HG03575 (cell line): ENCODE data around the gene CDCA3.

Experiments
- ATAC-seq: cut with Tn5 transposase; IDR thresholded peaks from one replicate; pipeline ENCODE4 v1.9.1; 2021; ENCODE audit not compliant: unreplicated experiment, insufficient number of reproducible peaks, low FRiP score; ENCODE audit errors: extremely low read depth

Gene CDCA3

GRCh38 chr12:6837370-6838060 is 13.6 kb downstream of the CDCA3 start:
- ATAC-seq: no peak

- no peak for ATAC-seq
Observed at GRCh38 chr12:6836851-6837250, 14.2 kb downstream of the CDCA3 start.

DNA sequence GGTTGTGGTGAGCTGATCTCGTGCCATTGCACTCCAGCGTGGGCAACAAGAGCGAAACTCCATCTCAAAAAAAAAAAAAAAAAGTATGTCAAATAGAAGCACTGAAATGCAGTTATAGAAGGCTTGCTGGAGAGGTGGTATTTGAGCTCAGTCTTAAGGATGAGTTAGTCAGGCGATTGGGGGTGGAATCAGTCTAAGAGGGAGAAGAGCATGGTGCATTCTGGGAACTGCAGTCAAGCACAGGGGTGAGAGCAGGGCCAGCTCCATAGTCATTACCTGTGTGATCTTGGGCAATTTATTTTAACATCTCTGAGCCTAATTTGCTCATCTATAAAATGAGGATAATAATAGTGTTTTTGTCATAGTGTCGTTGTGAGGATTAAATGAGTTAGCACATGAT is 16.2 kb downstream of the CDCA3 start:
- no peak for ATAC-seq

GRCh38 chr12:6834254-6834653 is 16.8 kb downstream of the CDCA3 start:
- ATAC-seq: no peak

GRCh38 chr12:6833189-6833890 is 17.7 kb downstream of the CDCA3 start:
- no peak for ATAC-seq

GRCh38 chr12:6832125-6832524 is 19.0 kb downstream of the CDCA3 start:
- ATAC-seq: no peak

GRCh38 chr12:6831450-6831995 is 19.6 kb downstream of the CDCA3 start:
- no peak for ATAC-seq

- no peak for ATAC-seq
Observed at GRCh38 chr12:6830999-6831398, 20.1 kb downstream of the CDCA3 start.

DNA sequence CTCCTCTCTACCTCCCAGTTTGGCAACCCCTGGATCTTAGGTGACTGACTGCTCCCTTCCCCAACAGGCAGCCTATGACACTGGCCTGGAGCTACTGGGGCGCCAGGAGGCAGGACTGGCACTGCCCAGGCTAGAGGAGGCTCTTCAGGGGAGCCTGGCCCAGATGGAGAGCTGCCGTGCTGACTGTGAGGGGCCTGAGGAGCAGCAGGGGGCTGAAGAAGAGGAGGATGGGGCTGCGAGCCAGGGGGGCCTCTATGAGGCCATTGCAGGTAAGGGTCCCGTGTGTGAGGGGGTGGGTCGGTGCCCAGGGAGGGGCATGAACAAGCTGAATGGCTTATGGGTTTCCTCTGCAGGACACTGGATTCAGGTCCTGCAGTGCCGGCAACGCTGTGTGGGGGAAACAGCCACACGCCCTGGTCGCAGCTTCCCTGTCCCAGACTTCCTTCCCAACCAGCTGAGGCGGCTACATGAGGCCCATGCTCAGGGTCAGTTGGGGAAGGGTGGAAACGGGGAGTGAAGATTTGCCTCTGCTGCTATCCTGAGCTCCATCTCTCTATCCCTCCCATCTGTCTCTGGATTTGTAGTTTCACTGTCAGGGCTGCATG is 20.7 kb downstream of the CDCA3 start:
- ATAC-seq: no peak

DNA sequence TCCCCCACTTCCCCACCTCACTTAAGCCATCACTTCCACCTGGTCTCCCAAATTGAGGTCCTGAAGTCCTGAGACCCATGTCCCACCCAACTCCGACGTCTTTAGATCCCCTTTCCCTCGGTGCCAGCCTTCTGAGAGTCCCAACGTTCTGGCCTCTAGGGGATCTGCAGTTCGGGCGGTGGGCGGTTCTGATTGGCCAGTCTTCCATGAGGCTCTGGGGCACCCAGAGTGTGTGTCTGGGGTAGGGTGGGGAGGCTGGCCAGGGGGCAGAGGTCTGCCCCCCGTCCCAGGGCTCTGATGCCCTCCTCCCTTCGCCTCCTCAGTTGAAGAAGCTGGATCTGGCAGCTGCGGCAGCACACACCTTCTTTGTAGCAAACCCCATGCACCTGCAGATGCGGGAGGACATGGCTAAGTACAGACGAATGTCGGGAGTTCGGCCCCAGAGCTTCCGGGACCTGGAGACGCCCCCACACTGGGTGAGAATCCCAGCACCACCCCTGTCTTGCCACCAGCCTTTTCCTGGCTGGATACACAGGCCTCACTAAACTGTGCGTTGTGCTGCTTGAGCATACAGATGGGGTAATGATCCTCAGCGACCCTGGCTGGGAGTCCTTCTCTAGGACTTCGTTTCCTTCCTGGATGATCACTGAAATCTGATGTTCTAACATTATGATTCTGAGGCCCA is 21.4 kb downstream of the CDCA3 start:
- ATAC-seq: no peak

GRCh38 chr12:6828781-6829535 is 22.1 kb downstream of the CDCA3 start:
- ATAC-seq: no peak

DNA sequence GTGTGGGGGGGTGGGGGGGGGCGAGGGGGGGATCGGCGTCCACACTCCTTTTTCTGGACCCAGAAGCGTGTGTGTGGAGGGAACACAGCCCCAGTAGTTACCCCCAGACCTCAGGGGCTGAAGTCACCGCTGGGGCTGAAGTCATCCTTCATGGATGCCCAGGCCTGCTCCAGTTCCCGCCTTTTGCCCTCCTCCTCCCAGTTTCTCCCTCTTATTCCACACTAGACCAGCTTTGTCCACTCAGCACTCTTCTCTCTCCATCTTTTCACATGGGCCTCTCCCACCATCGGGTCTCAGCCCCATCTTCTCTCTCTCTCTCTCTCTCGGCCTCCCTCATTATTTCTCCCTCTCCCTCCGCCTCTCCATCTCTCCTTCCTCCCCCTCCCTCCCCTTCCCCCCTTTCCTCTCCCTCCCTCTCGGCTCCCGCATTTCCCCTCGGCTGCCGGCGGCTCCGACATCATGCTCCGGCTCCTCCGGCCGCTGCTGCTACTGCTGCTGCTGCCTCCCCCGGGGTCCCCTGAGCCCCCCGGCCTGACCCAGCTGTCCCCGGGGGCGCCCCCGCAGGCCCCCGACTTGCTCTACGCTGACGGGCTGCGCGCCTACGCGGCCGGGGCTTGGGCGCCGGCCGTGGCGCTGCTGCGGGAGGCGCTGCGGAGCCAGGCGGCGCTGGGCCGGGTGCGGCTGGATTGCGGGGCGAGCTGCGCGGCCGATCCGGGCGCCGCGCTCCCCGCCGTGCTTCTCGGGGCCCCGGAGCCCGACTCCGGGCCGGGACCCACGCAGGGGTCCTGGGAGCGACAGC is 22.9 kb downstream of the CDCA3 start, which contains the start of gene P3H3:
Gene P3H3 (plus strand): TSS at position 426 of the 799 bp plus-strand sequence. CDS start 34 bp downstream, at position 460.
- ATAC-seq: no peak

- no peak for ATAC-seq
Observed at GRCh38 chr12:6827437-6827911, 23.6 kb downstream of the CDCA3 start.

GRCh38 chr12:6826734-6827436 is 24.2 kb downstream of the CDCA3 start:
- ATAC-seq: no peak

GRCh38 chr12:6826125-6826733 is 24.9 kb downstream of the CDCA3 start:
- no peak for ATAC-seq

- no peak for ATAC-seq
Observed at GRCh38 chr12:6825398-6826124, 25.5 kb downstream of the CDCA3 start.
